Gastroesophageal sphincter (tissue), 4 donors: Measurements from ENCODE around the gene DLX4. TPM values are rescaled to one million over a fixed set of nuclear protein-coding genes. Genes with fewer than 3 reads are reported as not detected.

Experiments
- ATAC-seq: fragments of 150-250 bp; one replicate; pipeline ENCODE4 v1.9.1; 2016; ENCODE audit warnings: mild to moderate bottlenecking, moderate library complexity
- H3K27ac ChIP-seq, 4 donors: fragments of 200-600 bp; sonication (generic) in 3 of 4; 1 replicate in 3 of 4; 2 replicates in 1 of 4; pipeline ENCODE4 v1.5.1; 2016 to 2019
- H3K27me3 ChIP-seq: fragments of 200-600 bp; sonication (generic); one replicate; pipeline ENCODE4 v1.5.1; 2019
- H3K36me3 ChIP-seq, 2 donors: fragments of 200-600 bp; sonication (generic); one replicate each; pipeline ENCODE4 v1.5.1; 2019; ENCODE audit warnings: control low read depth in 1 of 2
- H3K4me1 ChIP-seq, 3 donors: fragments of 200-600 bp; sonication (generic); 1 replicate in 2 of 3; 2 replicates in 1 of 3; pipeline ENCODE4 v1.5.1; 2016 to 2019; ENCODE audit warnings: control low read depth in 2 of 3
- H3K4me3 ChIP-seq, 2 donors: fragments of 200-600 bp; sonication (generic); one replicate each; pipeline ENCODE4 v1.5.1; 2019; ENCODE audit warnings: mild to moderate bottlenecking in 1 of 2, moderate library complexity in 1 of 2
- H3K9me3 ChIP-seq, 3 donors: fragments of 200-600 bp; sonication (generic); one replicate each; pipeline ENCODE4 v1.5.1; 2017 to 2019; ENCODE audit warnings: control low read depth in 2 of 3
- CTCF ChIP-seq, 4 experiments: fragments of 200-600 bp in 2 of 4; fragments of 450-650 bp in 2 of 4; sonication (generic) in 1 of 4; IDR thresholded peaks; one replicate each; pipeline ENCODE4 v1.5.1; 2017 to 2019; ENCODE audit warnings: antibody characterized with exemption in 4 of 4, mild to moderate bottlenecking in 2 of 4, moderate library complexity in 2 of 4
- EP300 ChIP-seq: sonication (generic); formaldehyde crosslinking; IDR thresholded peaks from one replicate; pipeline ENCODE4 v1.6.1; 2017; ENCODE audit warnings: antibody characterized with exemption, mild to moderate bottlenecking
- POLR2A ChIP-seq, 2 donors: fragments of 450-650 bp; IDR thresholded peaks; one replicate each; pipeline ENCODE4 v1.6.1; 2017; ENCODE audit warnings: antibody characterized with exemption in 2 of 2, mild to moderate bottlenecking in 2 of 2, moderate library complexity in 1 of 2
- POLR2AphosphoS5 ChIP-seq: sonication (generic); formaldehyde crosslinking; IDR thresholded peaks from one replicate; pipeline ENCODE4 v1.6.1; 2017; ENCODE audit warnings: antibody characterized with exemption
- WGBS, 2 donors: methylation state at CpG; one replicate each; pipeline ENCODE4 v1.1.5; 2018; ENCODE audit warnings: low coverage in 1 of 2; 5-methylcytosine and 5-hydroxymethylcytosine counted together
- total RNA-seq, 4 donors: library from RNA; depleted of rRNA; stranded (reverse); fragments of >200 nt; gene quantifications; one replicate each; pipeline ENCODE4 v1.1.0, GENCODE V29; 2016

DLX4 gene
- total RNA-seq, 4 donors from 2014 or later: 0.35 TPM; not detected in 3

DNA sequence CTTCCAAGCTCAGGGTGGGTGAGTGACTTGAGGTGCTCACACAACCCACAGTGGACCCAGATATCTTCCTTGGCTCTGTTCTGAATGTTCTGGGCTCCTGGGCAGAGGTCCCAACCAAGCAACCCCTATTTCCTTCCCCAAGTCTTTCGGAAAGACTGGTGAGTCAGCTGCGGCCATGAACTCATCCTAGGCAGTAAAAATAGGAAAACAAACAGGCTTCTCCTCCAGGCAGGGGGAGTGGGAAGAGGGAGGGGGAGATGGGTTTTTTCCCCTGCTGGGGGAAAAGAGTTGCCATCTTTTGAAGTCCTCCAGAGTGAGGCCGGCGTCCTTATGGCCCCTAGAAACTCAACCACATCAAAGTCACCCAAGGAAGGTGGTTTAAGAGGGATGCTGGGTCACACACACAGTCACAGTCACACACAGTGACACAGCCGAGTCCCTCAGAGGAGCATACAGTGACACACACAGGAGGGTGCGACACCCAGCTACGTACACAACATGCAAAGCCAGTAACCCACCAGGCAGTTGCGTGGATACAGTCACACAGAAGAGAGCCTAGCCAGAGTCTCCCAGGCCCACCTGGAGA, 16.0 kb upstream of the DLX4 start:
- no peaks in the 10 kb centered on the region for H3K36me3 ChIP-seq
- no peaks in the 10 kb centered on the region for H3K4me1 ChIP-seq
- 62 to 82% methylated on average over 2 to 3 of the region's 8 CpGs for WGBS, 2 donors
- peak; percentile 5 for ATAC-seq
- H3K27me3 ChIP-seq: peaks cover 62% of the 10 kb centered on the region
- TF ChIP-seq POLR2A (IDR thresholded peaks at IDR 0.05): no peak
- no peak for TF ChIP-seq POLR2AphosphoS5
- no peak for TF ChIP-seq EP300
- TF ChIP-seq CTCF (IDR thresholded peaks at IDR 0.05): no peak
- no peaks in the 10 kb centered on the region for H3K9me3 ChIP-seq
- H3K4me3 ChIP-seq: no peak overlapping the region
- H3K27ac ChIP-seq: no peak overlapping the region

DNA sequence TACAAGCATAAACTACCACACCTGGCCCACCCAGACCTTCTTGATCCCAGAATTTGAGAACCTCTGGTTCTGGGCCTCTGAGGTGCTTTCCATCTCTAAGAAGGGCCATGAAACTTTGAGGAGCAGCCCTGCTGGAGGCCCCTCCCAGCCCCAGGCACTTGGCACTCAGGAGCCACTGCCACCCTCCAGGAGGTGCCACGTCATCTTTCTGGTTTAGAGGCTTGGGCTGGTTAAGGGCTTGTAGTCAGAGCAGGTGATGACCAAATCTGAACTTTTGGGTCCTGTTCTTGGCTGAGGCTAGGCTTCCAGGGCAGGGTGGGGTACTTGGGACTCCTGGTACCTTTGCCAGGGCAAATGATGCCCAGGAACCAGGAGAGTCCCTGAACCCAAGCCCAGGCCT, 13.8 kb upstream of the DLX4 start:
- Histone ChIP-seq H3K36me3 (no peaks in the 10 kb centered on the region), H3K4me1 (no peaks in the 10 kb centered on the region), H3K27ac (no peak overlapping the region), H3K4me3 (no peak overlapping the region), H3K9me3 (no peaks in the 10 kb centered on the region), H3K27me3 (peaks cover 52% of the 10 kb centered on the region)
- 100% methylated on average over 1 of the region's 1 CpG; no CpG with 5 or more reads in 1 of the 2 donors for WGBS, 2 donors
- no peak for ATAC-seq
- TF ChIP-seq POLR2A (IDR thresholded peaks at IDR 0.05) (no peak), POLR2AphosphoS5 (no peak), CTCF (IDR thresholded peaks at IDR 0.05) (no peak), EP300 (no peak)

DNA sequence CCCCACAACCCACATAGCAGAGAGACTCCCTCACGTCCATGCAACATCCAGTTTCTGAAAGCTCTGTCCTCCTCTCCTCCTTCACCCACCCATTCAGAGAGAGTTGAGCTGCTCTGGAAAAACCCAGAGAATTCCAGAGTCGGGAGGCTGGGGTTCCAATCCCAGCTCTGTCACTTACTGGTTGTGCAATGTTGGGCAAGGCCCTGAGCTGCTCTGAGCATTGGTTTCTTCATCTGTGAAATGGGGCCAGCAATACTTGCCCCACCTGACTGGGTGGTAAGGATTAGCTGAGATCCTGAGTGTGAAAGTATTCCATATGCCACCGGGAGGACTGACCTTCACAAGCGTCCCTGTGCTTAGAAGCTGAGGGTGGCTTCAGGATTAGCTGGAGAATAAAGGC, 12.2 kb upstream of the DLX4 start:
- WGBS, 2 donors: 67% methylated on average over 1 of the region's 4 CpGs; no CpG with 5 or more reads in 1 of the 2 donors
- no peak overlapping the region for H3K4me3 ChIP-seq
- no peak for ATAC-seq
- H3K27me3 ChIP-seq: peaks cover 47% of the 10 kb centered on the region
- no peaks in the 10 kb centered on the region for H3K9me3 ChIP-seq
- H3K4me1 ChIP-seq: no peaks in the 10 kb centered on the region
- TF ChIP-seq POLR2AphosphoS5: no peak
- no peak for TF ChIP-seq EP300
- TF ChIP-seq POLR2A (IDR thresholded peaks at IDR 0.05): no peak
- no peak for TF ChIP-seq CTCF (IDR thresholded peaks at IDR 0.05)
- H3K27ac ChIP-seq: no peak overlapping the region
- H3K36me3 ChIP-seq: no peaks in the 10 kb centered on the region

- 60 to 64% methylated on average over 2 to 3 of the region's 3 CpGs for WGBS, 2 donors
- peaks cover 47% of the 10 kb centered on the region for H3K27me3 ChIP-seq
- no peak for TF ChIP-seq POLR2AphosphoS5
- TF ChIP-seq CTCF (IDR thresholded peaks at IDR 0.05): no peak
- no peak for TF ChIP-seq EP300
- no peak for TF ChIP-seq POLR2A (IDR thresholded peaks at IDR 0.05)
Observed at GRCh38 chr17:49957350-49957749, 11.6 kb upstream of the DLX4 start.

GRCh38 chr17:49958723-49959122, 10.3 kb upstream of the DLX4 start:
- Histone ChIP-seq H3K4me3 (no peak overlapping the region), H3K4me1 (peaks cover 0 to 4% (median under 1%) of the 10 kb centered on the region in 3 donors), H3K27me3 (peaks cover 55% of the 10 kb centered on the region), H3K27ac (no peak overlapping the region), H3K36me3 (no peaks in the 10 kb centered on the region), H3K9me3 (no peaks in the 10 kb centered on the region)
- 83 to 90% methylated on average over 3 of the region's 4 CpGs for WGBS, 2 donors
- TF ChIP-seq EP300: no peak
- TF ChIP-seq CTCF (IDR thresholded peaks at IDR 0.05): no peak
- TF ChIP-seq POLR2AphosphoS5: no peak
- TF ChIP-seq POLR2A (IDR thresholded peaks at IDR 0.05): no peak
- ATAC-seq: no peak

More at GRCh38 chr17:49957350-49957749, 11.6 kb upstream of the DLX4 start:
- ATAC-seq: no peak
- H3K4me3 ChIP-seq: no peak overlapping the region
- H3K27ac ChIP-seq: no peak overlapping the region
- H3K36me3 ChIP-seq: no peaks in the 10 kb centered on the region
- H3K9me3 ChIP-seq: no peaks in the 10 kb centered on the region
- no peaks in the 10 kb centered on the region for H3K4me1 ChIP-seq
